KMS-11 (cell line): ENCODE results near the gene DDAH1.

Experiments
- H2AFZ ChIP-seq: fragments of 200-600 bp; sonication (generic); 2 replicates; pipeline ENCODE4 v1.6.1; 2016; ENCODE audit warnings: antibody characterized with exemption, mixed run types, low read depth
- H3K27ac ChIP-seq: fragments of 200-600 bp; sonication (generic); 2 replicates; pipeline ENCODE4 v1.6.1; 2016; ENCODE audit warnings: mild to moderate bottlenecking, mixed run types
- H3K27me3 ChIP-seq: fragments of 200-600 bp; sonication (generic); 2 replicates; pipeline ENCODE4 v1.6.1; 2017; ENCODE audit warnings: mild to moderate bottlenecking, low read depth, mixed run types, moderate library complexity; ENCODE audit not compliant: insufficient read depth
- H3K36me3 ChIP-seq: fragments of 200-600 bp; sonication (generic); 2 replicates; pipeline ENCODE4 v1.6.1; 2017; ENCODE audit warnings: mild to moderate bottlenecking, mixed run types; ENCODE audit not compliant: insufficient read depth
- H3K4me1 ChIP-seq: fragments of 200-600 bp; sonication (generic); 2 replicates; pipeline ENCODE4 v1.6.1; 2016; ENCODE audit warnings: mild to moderate bottlenecking, low read depth, mixed run types; ENCODE audit not compliant: poor library complexity, severe bottlenecking
- H3K4me2 ChIP-seq: fragments of 200-600 bp; sonication (generic); 2 replicates; pipeline ENCODE4 v1.7.0; 2016; ENCODE audit warnings: mild to moderate bottlenecking, mixed run types
- H3K4me3 ChIP-seq: fragments of 200-600 bp; sonication (generic); IDR thresholded peaks from 2 replicates; pipeline ENCODE4 v1.6.1; 2017; ENCODE audit warnings: low read depth, low read length, mixed read lengths; ENCODE audit not compliant: insufficient read depth
- H3K79me2 ChIP-seq: fragments of 200-600 bp; sonication (generic); 2 replicates; pipeline ENCODE4 v1.6.1; 2016; ENCODE audit warnings: low read depth, mixed run types; ENCODE audit not compliant: insufficient read depth
- H3K9ac ChIP-seq: fragments of 200-600 bp; sonication (generic); 2 replicates; pipeline ENCODE4 v1.6.1; 2016; ENCODE audit warnings: mild to moderate bottlenecking, mixed run types
- H4K20me1 ChIP-seq: fragments of 200-600 bp; sonication (generic); 2 replicates; pipeline ENCODE4 v1.6.1; 2016; ENCODE audit warnings: mild to moderate bottlenecking, mixed run types; ENCODE audit not compliant: insufficient read depth
- CTCF ChIP-seq: fragments of 200-600 bp; sonication (generic); conservative IDR thresholded peaks from 2 replicates; pipeline ENCODE4 v1.6.1; 2017; ENCODE audit warnings: low read depth, mild to moderate bottlenecking, antibody characterized with exemption, low read length, moderate library complexity, mixed read lengths

Gene DDAH1

GRCh38 chr1:85328713-85329397, 136.1 kb downstream of the DDAH1 start:
- Histone ChIP-seq H3K4me2 (no peak overlapping the region), H4K20me1 (no peaks in the 10 kb centered on the region), H3K27ac (no peak overlapping the region), H3K36me3 (no peaks in the 10 kb centered on the region), H3K4me3 (no peak overlapping the region), H3K4me1 (no peaks in the 10 kb centered on the region), H3K9ac (no peak overlapping the region), H3K79me2 (no peaks in the 10 kb centered on the region), H2AFZ (no peak overlapping the region), H3K27me3 (no peaks in the 10 kb centered on the region)
- TF ChIP-seq CTCF: no peak

GRCh38 chr1:85327759-85328158, 137.2 kb downstream of the DDAH1 start:
- no peak for TF ChIP-seq CTCF
- H3K4me2 ChIP-seq: no peak overlapping the region
- H3K27me3 ChIP-seq: no peaks in the 10 kb centered on the region
- H3K36me3 ChIP-seq: no peaks in the 10 kb centered on the region
- no peak overlapping the region for H3K4me3 ChIP-seq
- H3K4me1 ChIP-seq: no peaks in the 10 kb centered on the region
- H2AFZ ChIP-seq: no peak overlapping the region
- no peak overlapping the region for H3K9ac ChIP-seq
- H4K20me1 ChIP-seq: no peaks in the 10 kb centered on the region
- no peak overlapping the region for H3K27ac ChIP-seq
- no peaks in the 10 kb centered on the region for H3K79me2 ChIP-seq

GRCh38 chr1:85326851-85327250, 138.1 kb downstream of the DDAH1 start:
- no peak overlapping the region for H3K4me3 ChIP-seq
- H3K4me1 ChIP-seq: peaks cover 4% of the 10 kb centered on the region
- no peaks in the 10 kb centered on the region for H4K20me1 ChIP-seq
- H3K79me2 ChIP-seq: no peaks in the 10 kb centered on the region
- no peaks in the 10 kb centered on the region for H3K27me3 ChIP-seq
- no peak overlapping the region for H3K4me2 ChIP-seq
- no peak overlapping the region for H3K27ac ChIP-seq
- H2AFZ ChIP-seq: no peak overlapping the region
- no peaks in the 10 kb centered on the region for H3K36me3 ChIP-seq
- H3K9ac ChIP-seq: no peak overlapping the region
- TF ChIP-seq CTCF: no peak

- Histone ChIP-seq H3K9ac (no peak overlapping the region), H4K20me1 (no peaks in the 10 kb centered on the region), H3K4me2 (no peak overlapping the region), H3K27ac (no peak overlapping the region), H3K4me1 (peaks cover 9% of the 10 kb centered on the region), H2AFZ (no peak overlapping the region), H3K79me2 (no peaks in the 10 kb centered on the region), H3K27me3 (no peaks in the 10 kb centered on the region), H3K36me3 (no peaks in the 10 kb centered on the region), H3K4me3 (no peak overlapping the region)
- no peak for TF ChIP-seq CTCF
These were observed 138.6 kb downstream of the DDAH1 start for GRCh38 chr1:85326336-85326735.
